HepG2 (cell line): ENCODE measurements around the gene CGNL1. TPM values are rescaled to one million over a fixed set of nuclear protein-coding genes. Genes with fewer than 3 reads are reported as not detected.

Source experiments
- ATAC-seq: fragments of 200-7000 bp; cut with Tn5 transposase; 3 replicates; pipeline ENCODE4 v1.9.1; 2020; ENCODE audit warnings: mild to moderate bottlenecking, moderate library complexity
- BruUV-seq: library from RNA; stranded (reverse); fragments of 400-500 nt; replicated peaks from 2 replicates; lab custom pipeline; 2021; lab: Mats Ljungman, UMichigan
- CTCF ChIA-PET: fragments of 300-600 bp; formaldehyde crosslinking; extraction: SDS; loops from one replicate; lab custom pipeline; 2021; ENCODE audit warnings: low total read pairs, inconsistent platforms, low intra/inter-chr PET ratio; lab: Yijun Ruan, JAX
- POLR2A ChIA-PET: fragments of 350-600 bp; sonication (Branson Sonifier 250); formaldehyde crosslinking; loops from one replicate; lab custom pipeline; 2020; ENCODE audit warnings: antibody characterized with exemption, inconsistent platforms; lab: Yijun Ruan, JAX
- DNase-seq: peaks from one replicate; pipeline ENCODE4 v3.0.0-alpha.2; 2015; ENCODE audit warnings: low spot score
- FAIRE-seq: peaks from 3 replicates; lab custom pipeline; 2011; peaks lifted over from hg19 to GRCh38; lab: Jason Lieb, UNC
- H2AFZ ChIP-seq: one replicate; pipeline ENCODE4 v1.6.1; 2011; ENCODE audit warnings: low read length, inconsistent platforms
- H3K27ac ChIP-seq: fragments of 300-600 bp; 3 replicates; pipeline ENCODE4 v1.8.0; 2011; ENCODE audit warnings: mixed run types, mild to moderate bottlenecking, mixed read lengths, low read length, inconsistent platforms; ENCODE audit not compliant: insufficient read depth; ENCODE audit errors: extremely low read length
- H3K27me3 ChIP-seq, 2 experiments: fragments of 200-600 bp in 1 of 2; 2 replicates in 1 of 2; 3 replicates in 1 of 2; pipeline versions ENCODE4 v1.6.0 to v1.8.0; 2011; ENCODE audit warnings: low read length in 2 of 2, mild to moderate bottlenecking in 2 of 2, moderate library complexity in 2 of 2, inconsistent platforms in 1 of 2; ENCODE audit not compliant: insufficient read depth in 2 of 2, control insufficient read depth in 1 of 2
- H3K36me3 ChIP-seq, 2 experiments: fragments of 200-600 bp in 1 of 2; replicated peaks in 1 of 2; 2 replicates in 1 of 2; 3 replicates in 1 of 2; pipeline versions ENCODE4 v1.5.1 to v1.8.0; 2011; ENCODE audit warnings: low read length in 2 of 2, inconsistent platforms in 1 of 2; ENCODE audit not compliant: insufficient read depth in 2 of 2, control insufficient read depth in 1 of 2
- H3K4me1 ChIP-seq: 2 replicates; pipeline ENCODE4 v1.5.1; 2012; ENCODE audit warnings: low read length, inconsistent platforms; ENCODE audit not compliant: insufficient read depth
- H3K4me2 ChIP-seq: 2 replicates; pipeline ENCODE4 v1.6.0; 2011; ENCODE audit warnings: low read depth, low read length, inconsistent platforms
- H3K4me3 ChIP-seq, 3 experiments: fragments of 200-600 bp in 1 of 3; sonication (generic), shearing (Covaris generic) in 1 of 3; replicated peaks in 1 of 3; 2 replicates each; pipeline ENCODE4 v1.5.1; 2011 to 2016; ENCODE audit warnings: low read length in 3 of 3, inconsistent platforms in 2 of 3, low read depth in 2 of 3, mild to moderate bottlenecking in 2 of 3, control low read depth in 1 of 3, mixed read lengths in 1 of 3; ENCODE audit not compliant: insufficient read depth in 1 of 3
- H3K79me2 ChIP-seq: one replicate; pipeline ENCODE4 v1.6.1; 2011; ENCODE audit warnings: low read length, inconsistent platforms; ENCODE audit not compliant: insufficient read depth
- H3K9ac ChIP-seq: 2 replicates; pipeline ENCODE4 v1.6.0; 2011; ENCODE audit warnings: mild to moderate bottlenecking, low read depth, low read length, inconsistent platforms; ENCODE audit not compliant: insufficient read depth
- H3K9me3 ChIP-seq: 2 replicates; pipeline ENCODE4 v1.5.1; 2012; ENCODE audit warnings: mild to moderate bottlenecking, low read length
- H4K20me1 ChIP-seq: 2 replicates; pipeline ENCODE4 v1.6.0; 2011; ENCODE audit warnings: inconsistent platforms, mild to moderate bottlenecking, low read length, moderate library complexity; ENCODE audit not compliant: insufficient read depth
- AHR ChIP-seq: IDR thresholded peaks from 2 replicates; pipeline ENCODE4 v1.6.1; 2018; ENCODE audit warnings: missing genetic modification reagents, missing compliant biosample characterization
- LRRFIP1 ChIP-seq: sonication (generic); formaldehyde crosslinking; conservative IDR thresholded peaks from 2 replicates; pipeline ENCODE4 v1.4.0; 2020; ENCODE audit warnings: missing genetic modification reagents
- MIXL1 ChIP-seq: IDR thresholded peaks from 2 replicates; pipeline ENCODE4 v1.6.1; 2016
- PLRG1 ChIP-seq: fragments of 450-650 bp; conservative IDR thresholded peaks from 2 replicates; pipeline ENCODE4 v1.6.1; 2016
- RXRB ChIP-seq: IDR thresholded peaks from 2 replicates; pipeline ENCODE4 v1.6.1; 2016; ENCODE audit warnings: borderline replicate concordance, missing genetic modification reagents, missing compliant biosample characterization
- SATB2 ChIP-seq: sonication (generic); formaldehyde crosslinking; IDR thresholded peaks from 2 replicates; pipeline ENCODE4 v1.5.0; 2020; ENCODE audit warnings: missing genetic modification reagents
- THAP7 ChIP-seq: sonication (generic); formaldehyde crosslinking; IDR thresholded peaks from 2 replicates; pipeline ENCODE4 v1.8.1; 2023; ENCODE audit warnings: mild to moderate bottlenecking, missing genetic modification reagents
- ZFP1 ChIP-seq: IDR thresholded peaks from 2 replicates; pipeline ENCODE4 v1.6.1; 2016
- ZNF180 ChIP-seq: sonication (generic); formaldehyde crosslinking; IDR thresholded peaks from 2 replicates; pipeline ENCODE4 v1.4.0; 2020; ENCODE audit warnings: low read depth, missing genetic modification reagents, borderline replicate concordance
- ZNF225 ChIP-seq: sonication (generic); formaldehyde crosslinking; IDR thresholded peaks from 2 replicates; pipeline ENCODE4 v1.4.0; 2020; ENCODE audit warnings: mild to moderate bottlenecking, missing genetic modification reagents
- ZNF639 ChIP-seq: conservative IDR thresholded peaks from 2 replicates; pipeline ENCODE4 v1.6.1; 2018; ENCODE audit warnings: missing genetic modification reagents
- ZNF7 ChIP-seq: IDR thresholded peaks from 2 replicates; pipeline ENCODE4 v1.6.1; 2016; ENCODE audit warnings: missing biosample characterization, missing genetic modification reagents
- ZNF709 ChIP-seq: sonication (generic); formaldehyde crosslinking; IDR thresholded peaks from 2 replicates; pipeline ENCODE4 v1.5.0; 2020; ENCODE audit warnings: mild to moderate bottlenecking, missing genetic modification reagents
- ZNF788 ChIP-seq: sonication (generic); formaldehyde crosslinking; IDR thresholded peaks from 2 replicates; pipeline ENCODE4 v1.5.0; 2020; ENCODE audit warnings: mild to moderate bottlenecking, missing genetic modification reagents, borderline replicate concordance
- ZNF83 ChIP-seq: sonication (generic); formaldehyde crosslinking; IDR thresholded peaks from 2 replicates; pipeline ENCODE4 v1.4.0; 2020; ENCODE audit warnings: missing genetic modification reagents, mild to moderate bottlenecking, borderline replicate concordance
- ZSCAN30 ChIP-seq: sonication (generic); formaldehyde crosslinking; IDR thresholded peaks from 2 replicates; pipeline ENCODE4 v1.5.0; 2020; ENCODE audit warnings: mild to moderate bottlenecking, missing genetic modification reagents
- ZSCAN9 ChIP-seq: IDR thresholded peaks from 2 replicates; pipeline ENCODE4 v1.6.1; 2016; ENCODE audit warnings: borderline replicate concordance
- WGBS: methylation state at CpG from one replicate; pipeline ENCODE4 v1.1.6; 2017; ENCODE audit warnings: low lambda C conversion rate; 5-methylcytosine and 5-hydroxymethylcytosine counted together
- in situ Hi-C: cut with HindIII; loops from 2 replicates; pipeline ENCODE4 v1.10.0; 2017; ENCODE audit warnings: low pct_unique_long_range_greater_than_20kb; ENCODE audit not compliant: extremely low pct_ligation_motif_present
- intact Hi-C: fragments of 100-400 bp; cut with micrococcal nuclease; formaldehyde crosslinking; loops from one replicate; pipeline ENCODE4 v1.10.0; 2022; ENCODE audit not compliant: unreplicated experiment
- polyA plus RNA-seq, 8 experiments: library from polyadenylated mRNA; depleted of rRNA in 3 of 8; stranded (reverse) in 7 of 8; unstranded in 1 of 8; fragments of >200 nt; fragmentation: Illumina TruSeq in 4 of 8; extraction: Trizol in 4 of 8; gene quantifications; 2 replicates each; pipeline versions ENCODE4 v1.2.1 to v1.2.3, GENCODE V29; 2011 to 2016; ENCODE audit warnings: low read depth in 4 of 8, missing spikeins in 1 of 8, mixed read lengths in 1 of 8; ENCODE audit not compliant: insufficient read depth in 1 of 8
- total RNA-seq, 5 experiments: library from RNA; depleted of rRNA; stranded (reverse); fragments of >200 nt; fragmentation: Illumina TruSeq; extraction: Trizol; gene quantifications; 2 replicates each; pipeline ENCODE4 v1.2.3, GENCODE V29; 2016; ENCODE audit warnings: low read depth in 1 of 5

Gene CGNL1
- total and polyA plus RNA-seq, 2 of the 13 experiments (the other 11 are each of a cell fraction or from before 2014, with no cell fraction given) = 5.6 to 15.6 TPM

- no peak for TF ChIP-seq ZNF639 (CRISPR knock-in tag)
- TF ChIP-seq MIXL1 = no peak
- no peak for TF ChIP-seq THAP7
- TF ChIP-seq ZSCAN30 (CRISPR knock-in tag) = no peak
- TF ChIP-seq AHR (CRISPR knock-in tag) = no peak
- TF ChIP-seq PLRG1 = no peak
- TF ChIP-seq ZNF709 (CRISPR knock-in tag) = no peak
- no peak for TF ChIP-seq ZNF180
- no peak for TF ChIP-seq ZNF788 (CRISPR knock-in tag)
- no peak for TF ChIP-seq SATB2 (CRISPR knock-in tag)
- TF ChIP-seq ZNF83 (CRISPR knock-in tag) = no peak
- no peak for TF ChIP-seq LRRFIP1
- no peak for TF ChIP-seq ZFP1 (CRISPR knock-in tag)
- TF ChIP-seq ZNF7 (CRISPR knock-in tag) = no peak
- no peak for TF ChIP-seq ZNF225 (CRISPR knock-in tag)
- no peak for TF ChIP-seq RXRB (CRISPR knock-in tag)
- no peak for TF ChIP-seq ZSCAN9 (CRISPR knock-in tag)
- TF ChIP-seq, all 625 proteins: peak for 0
- no peak overlapping the region for H3K27ac ChIP-seq
- H2AFZ ChIP-seq = no peak overlapping the region
- no peaks in the 10 kb centered on the region for H3K27me3 ChIP-seq
- POLR2A ChIA-PET = interaction anchor here (2.4 to 3.0 kb wide), 2 partner anchors 9 to 16 kb away, joined by 9 to 10 read pairs; no protein-coding TSS in a partner anchor
- no peak for FAIRE-seq
- 95% methylated on average over 4 of the region's 4 CpGs for WGBS
- H3K4me3 ChIP-seq = no peak overlapping the region
- H3K79me2 ChIP-seq = no peaks in the 10 kb centered on the region
- no peak for ATAC-seq
- H4K20me1 ChIP-seq = no peaks in the 10 kb centered on the region
- no peak for DNase-seq
- peaks cover 51% of the 10 kb centered on the region for H3K4me1 ChIP-seq
- no peaks in the 10 kb centered on the region; a peak in 1 of 5 replicates for H3K36me3 ChIP-seq
- in situ Hi-C loops = no loop called here
- no peak overlapping the region for H3K4me2 ChIP-seq
- intact Hi-C loops = no loop called here
- CTCF ChIA-PET = no interaction called here
- no peak overlapping the region for H3K9ac ChIP-seq
- no TSS peak for BruUV-seq
- H3K9me3 ChIP-seq = no peaks in the 10 kb centered on the region
Measured at GRCh38 chr15:57494581-57494980, 118.3 kb downstream of the CGNL1 start.
